ENCODE measurements around the gene HEPACAM.

Gene HEPACAM

DNA sequence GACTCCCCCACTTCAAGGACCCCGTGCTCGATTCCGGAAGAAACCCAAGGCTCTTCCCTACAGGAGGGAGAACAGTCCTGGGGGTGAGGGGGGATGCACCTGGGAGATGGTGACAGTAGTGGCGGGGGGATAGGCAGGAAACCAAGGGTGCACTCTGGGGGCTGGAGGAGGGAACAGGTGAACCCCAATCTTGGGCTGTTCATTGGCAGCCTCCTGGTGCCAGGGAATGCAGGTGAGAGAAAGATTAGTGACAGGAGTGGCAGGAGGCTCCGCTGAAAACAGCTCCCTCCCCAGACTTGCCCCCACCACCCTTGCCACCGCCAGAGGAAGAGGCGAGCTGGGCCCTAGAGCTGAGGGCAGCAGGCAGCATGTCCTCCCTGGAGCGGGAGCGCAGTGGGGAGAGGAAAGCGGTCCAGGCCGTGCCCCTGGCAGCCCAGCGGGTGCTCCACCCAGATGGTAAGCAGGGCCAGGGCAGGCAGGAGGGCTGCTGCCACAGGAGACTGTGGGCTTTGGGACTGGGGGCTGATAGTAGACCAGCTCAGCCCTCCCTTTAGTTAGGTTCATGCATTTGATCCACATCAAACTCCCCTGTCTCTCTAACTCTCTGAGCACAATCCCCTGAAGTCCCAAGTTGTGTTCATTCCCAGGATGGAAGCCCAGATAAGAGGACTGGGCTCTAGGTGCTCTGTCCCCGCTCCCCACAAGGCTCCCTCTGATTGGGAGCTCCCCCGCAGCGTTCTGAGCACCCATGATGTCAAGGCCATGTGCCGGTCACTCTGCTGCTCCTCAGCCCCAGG lies 56.2 kb downstream of the HEPACAM start:
- POLR2A ChIA-PET: no interaction called here
- TF ChIP-seq ARNT (IDR thresholded peaks at IDR 0.05) (no peak), L3MBTL2 (conservative IDR thresholded peaks at IDR 0.05) (no peak), ZNF384 (IDR thresholded peaks at IDR 0.05) (no peak), LEF1 (IDR thresholded peaks at IDR 0.05; ENCODE audit: borderline replicate concordance) (no peak), SP1 (IDR thresholded peaks at IDR 0.05) (no peak), FOXA1 (IDR thresholded peaks at IDR 0.05) (no peak), FOXK2 (IDR thresholded peaks at IDR 0.05) (no peak), TARDBP (IDR thresholded peaks at IDR 0.05) (no peak), BHLHE40 (IDR thresholded peaks at IDR 0.05; ENCODE audit: borderline replicate concordance) (no peak), HDGF (IDR thresholded peaks at IDR 0.05; ENCODE audit: borderline replicate concordance) (no peak), FOXM1 (IDR thresholded peaks at IDR 0.05; ENCODE audit: borderline replicate concordance) (no peak), NFRKB (IDR thresholded peaks at IDR 0.05) (no peak), CTBP1 (IDR thresholded peaks at IDR 0.05; ENCODE audit: borderline replicate concordance) (no peak)
- TF ChIP-seq, protein P1, sequence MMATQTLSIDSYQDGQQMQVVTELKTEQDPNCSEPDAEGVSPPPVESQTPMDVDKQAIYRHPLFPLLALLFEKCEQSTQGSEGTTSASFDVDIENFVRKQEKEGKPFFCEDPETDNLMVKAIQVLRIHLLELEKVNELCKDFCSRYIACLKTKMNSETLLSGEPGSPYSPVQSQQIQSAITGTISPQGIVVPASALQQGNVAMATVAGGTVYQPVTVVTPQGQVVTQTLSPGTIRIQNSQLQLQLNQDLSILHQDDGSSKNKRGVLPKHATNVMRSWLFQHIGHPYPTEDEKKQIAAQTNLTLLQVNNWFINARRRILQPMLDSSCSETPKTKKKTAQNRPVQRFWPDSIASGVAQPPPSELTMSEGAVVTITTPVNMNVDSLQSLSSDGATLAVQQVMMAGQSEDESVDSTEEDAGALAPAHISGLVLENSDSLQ (IDR thresholded peaks at IDR 0.05): no peak
- DNase-seq (ENCODE audit: extremely low spot score): no peak
- CTCF ChIA-PET: interaction anchor here (1.1 kb wide), 1 partner anchor 13 kb away, joined by 6 read pairs; no protein-coding TSS in a partner anchor

DNA sequence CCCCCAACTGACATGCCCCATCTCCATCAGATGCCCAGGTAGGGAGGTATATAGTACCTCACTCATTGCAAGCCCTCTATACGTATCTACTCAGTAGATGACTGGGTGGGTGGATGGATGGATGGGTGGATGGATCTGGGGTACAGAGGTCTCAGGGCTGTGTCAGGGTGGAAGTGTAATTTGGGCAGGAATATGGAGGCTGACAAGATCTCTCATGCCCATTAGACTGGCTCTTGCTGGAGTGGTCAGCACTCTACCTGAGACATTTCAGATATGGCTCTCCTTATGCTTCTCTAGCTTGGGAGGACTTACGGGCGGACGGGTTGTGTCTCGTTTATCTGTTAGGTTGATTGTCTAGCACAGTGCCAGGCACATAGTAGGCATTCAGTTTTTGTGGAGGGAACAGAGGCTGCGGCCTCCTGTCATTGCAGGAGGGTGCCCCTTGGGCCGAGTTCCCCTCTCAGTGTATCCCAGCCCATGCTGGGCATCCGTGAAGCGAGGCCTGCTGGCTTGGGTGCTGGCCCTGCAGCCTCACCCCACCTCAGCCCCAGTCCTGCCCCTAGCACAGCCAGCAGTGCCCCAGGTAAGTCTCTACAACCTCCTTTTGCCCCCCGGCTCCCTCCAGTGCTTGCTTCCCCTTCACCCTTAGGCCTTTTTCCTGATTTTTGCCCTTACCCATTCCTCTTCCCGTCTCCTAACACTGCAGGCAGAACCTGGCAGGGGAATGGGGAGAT lies 56.9 kb downstream of the HEPACAM start:
- CTCF ChIA-PET: no interaction called here
- TF ChIP-seq, protein P1 (IDR thresholded peaks at IDR 0.05): no peak
- TF ChIP-seq ARNT (IDR thresholded peaks at IDR 0.05): no peak
- TF ChIP-seq ZNF384 (IDR thresholded peaks at IDR 0.05): no peak
- TF ChIP-seq TARDBP (IDR thresholded peaks at IDR 0.05): no peak
- TF ChIP-seq LEF1 (IDR thresholded peaks at IDR 0.05; ENCODE audit: borderline replicate concordance): no peak
- no peak for TF ChIP-seq FOXK2 (IDR thresholded peaks at IDR 0.05)
- no peak for DNase-seq (ENCODE audit: extremely low spot score)

DNA sequence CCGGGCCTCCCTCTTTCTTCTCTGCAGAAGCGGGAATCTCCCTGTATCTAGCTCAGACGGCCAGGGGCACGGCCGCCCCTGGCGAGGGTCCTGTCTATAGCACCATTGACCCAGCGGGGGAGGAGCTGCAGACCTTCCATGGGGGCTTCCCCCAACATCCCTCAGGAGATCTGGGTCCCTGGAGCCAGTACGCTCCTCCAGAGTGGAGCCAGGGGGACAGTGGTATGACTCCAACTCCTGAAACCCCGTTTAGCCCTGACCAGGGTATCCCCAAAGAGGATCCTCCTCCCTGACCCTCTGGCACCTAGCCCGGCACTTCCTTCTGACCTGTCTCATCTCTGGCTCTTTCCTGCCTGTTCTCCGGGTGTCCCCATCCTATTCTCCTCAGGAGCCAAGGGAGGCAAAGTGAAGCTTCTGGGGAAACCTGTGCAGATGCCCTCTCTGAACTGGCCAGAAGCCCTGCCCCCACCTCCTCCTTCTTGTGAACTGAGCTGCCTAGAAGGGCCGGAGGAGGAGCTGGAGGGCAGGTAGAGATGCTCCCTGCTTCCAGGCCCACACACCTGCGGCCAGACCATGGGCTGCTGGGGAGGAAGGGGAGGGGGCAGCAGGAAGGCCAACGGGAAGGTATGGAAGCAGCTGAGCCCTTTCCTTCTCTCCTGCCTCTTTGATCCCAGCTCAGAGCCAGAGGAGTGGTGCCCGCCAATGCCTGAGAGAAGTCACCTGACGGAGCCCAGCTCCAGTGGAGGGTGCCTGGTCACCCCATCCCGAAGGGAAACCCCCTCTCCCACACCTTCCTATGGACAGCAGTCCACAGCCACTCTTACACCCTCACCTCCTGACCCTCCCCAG lies 57.7 kb downstream of the HEPACAM start:
- TF ChIP-seq TARDBP (IDR thresholded peaks at IDR 0.05): no peak
- TF ChIP-seq ARNT (IDR thresholded peaks at IDR 0.05): no peak
- TF ChIP-seq CTBP1 (IDR thresholded peaks at IDR 0.05; ENCODE audit: borderline replicate concordance): no peak
- TF ChIP-seq ELF4 (IDR thresholded peaks at IDR 0.05): no peak
- no peak for TF ChIP-seq ZNF384 (IDR thresholded peaks at IDR 0.05)
- no peak for TF ChIP-seq FOXK2 (IDR thresholded peaks at IDR 0.05)
- TF ChIP-seq FOXM1 (IDR thresholded peaks at IDR 0.05; ENCODE audit: borderline replicate concordance): no peak
- TF ChIP-seq FOXA1 (IDR thresholded peaks at IDR 0.05): no peak
- TF ChIP-seq SP1 (IDR thresholded peaks at IDR 0.05): no peak
- TF ChIP-seq, protein P1 (IDR thresholded peaks at IDR 0.05): no peak
- no peak for TF ChIP-seq L3MBTL2 (conservative IDR thresholded peaks at IDR 0.05)
- TF ChIP-seq HDGF (IDR thresholded peaks at IDR 0.05; ENCODE audit: borderline replicate concordance): no peak
- POLR2A ChIA-PET: interaction anchor here (0.8 to 0.9 kb wide), 2 partner anchors 9 to 21 kb away, joined by 3 read pairs; no protein-coding TSS in a partner anchor
- CTCF ChIA-PET: no interaction called here
- no peak for DNase-seq (ENCODE audit: extremely low spot score)

More for the DNA sequence above, 56.9 kb downstream of the HEPACAM start:
- POLR2A ChIA-PET: interaction anchor here (0.8 to 0.9 kb wide), 2 partner anchors 8 to 21 kb away, joined by 3 read pairs; no protein-coding TSS in a partner anchor

DNA sequence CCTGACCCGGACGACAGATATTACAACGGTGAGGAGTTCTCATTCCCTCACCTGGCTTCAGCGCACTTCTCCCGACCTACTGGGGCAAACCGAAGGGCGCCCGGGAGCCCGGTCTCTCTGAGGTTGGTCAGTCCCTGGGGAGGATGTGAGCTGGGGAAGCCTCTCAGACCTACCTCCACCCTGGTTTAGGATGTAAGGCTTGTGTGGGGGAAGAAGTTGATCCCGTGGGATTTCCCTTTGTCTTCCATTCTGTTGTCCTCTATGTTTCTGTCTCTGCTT lies 58.3 kb downstream of the HEPACAM start:
- ChIA-PET POLR2A (interaction anchor here (1.3 kb wide), 1 partner anchor 223 kb away, joined by 3 read pairs; no protein-coding TSS in a partner anchor), CTCF (no interaction called here)
- TF ChIP-seq ZNF384 (IDR thresholded peaks at IDR 0.05) (no peak), FOXM1 (IDR thresholded peaks at IDR 0.05; ENCODE audit: borderline replicate concordance) (no peak), LEF1 (IDR thresholded peaks at IDR 0.05; ENCODE audit: borderline replicate concordance) (no peak)
- DNase-seq (ENCODE audit: extremely low spot score): no peak

DNA sequence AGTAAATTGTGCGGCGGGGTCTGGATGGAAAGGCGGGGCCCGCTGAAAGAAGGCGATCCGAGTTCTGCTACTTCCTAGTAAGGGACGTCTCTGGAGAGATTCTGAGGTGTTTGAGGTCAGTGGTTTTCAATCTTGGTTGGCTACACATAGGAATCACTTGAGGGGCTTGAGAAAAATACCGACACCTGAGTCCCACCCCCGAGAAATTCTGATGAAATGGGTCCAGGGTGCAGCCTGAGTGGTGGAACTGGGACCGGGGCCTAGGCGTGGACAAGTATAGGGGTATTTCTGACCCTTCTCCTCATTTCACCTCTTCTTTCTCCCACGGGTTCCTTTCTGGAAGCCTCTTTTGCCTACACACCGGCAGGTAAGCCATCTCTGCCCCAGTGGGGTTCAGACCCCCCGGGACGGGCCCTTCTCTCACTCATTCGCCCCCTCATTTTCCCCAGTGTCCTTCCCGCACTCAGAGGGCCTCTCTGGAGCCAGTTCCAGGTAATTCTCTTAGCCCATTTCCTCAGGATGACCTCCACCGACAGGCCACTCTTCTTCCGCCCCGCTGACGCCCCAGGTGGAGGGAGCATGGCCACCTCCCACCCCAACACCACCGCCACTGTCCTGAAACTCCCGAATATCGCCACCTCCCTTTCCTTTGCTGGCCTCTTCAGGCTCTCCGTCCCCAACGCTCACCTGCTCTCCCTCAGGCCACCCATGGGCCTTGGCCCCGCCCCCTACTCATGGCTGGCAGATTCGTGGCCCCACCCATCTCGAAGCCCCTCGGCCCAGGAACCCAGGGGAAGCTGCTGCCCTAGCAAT lies 58.8 kb downstream of the HEPACAM start:
- POLR2A ChIA-PET: interaction anchor here (0.6 to 1.5 kb wide), 32 partner anchors 7 to 272 kb away, joined by 3 to 23 read pairs (median 4); partner anchors contain the start of genes CCDC15, MSANTD2, NRGN and ROBO3
- CTCF ChIA-PET: interaction anchor here (0.6 to 1.5 kb wide), 25 partner anchors 8 to 235 kb away, joined by 3 to 13 read pairs (median 3); partner anchors contain the start of genes NRGN, ROBO3 and TMEM218
- DNase-seq (ENCODE audit: extremely low spot score): no peak
- TF ChIP-seq BHLHE40 (IDR thresholded peaks at IDR 0.05; ENCODE audit: borderline replicate concordance) (no peak), ELF4 (IDR thresholded peaks at IDR 0.05) (no peak), HDGF (IDR thresholded peaks at IDR 0.05; ENCODE audit: borderline replicate concordance) (no peak), ARNT (IDR thresholded peaks at IDR 0.05) (no peak), FOXM1 (IDR thresholded peaks at IDR 0.05; ENCODE audit: borderline replicate concordance) (no peak), L3MBTL2 (conservative IDR thresholded peaks at IDR 0.05) (no peak), ZNF384 (IDR thresholded peaks at IDR 0.05) (no peak), CTBP1 (IDR thresholded peaks at IDR 0.05; ENCODE audit: borderline replicate concordance) (no peak), NFRKB (IDR thresholded peaks at IDR 0.05) (no peak), FOXA1 (IDR thresholded peaks at IDR 0.05) (no peak), TARDBP (IDR thresholded peaks at IDR 0.05) (no peak), SP1 (IDR thresholded peaks at IDR 0.05) (no peak), FOXK2 (IDR thresholded peaks at IDR 0.05) (no peak), LEF1 (IDR thresholded peaks at IDR 0.05; ENCODE audit: borderline replicate concordance) (no peak), SUZ12 (IDR thresholded peaks at IDR 0.05) (no peak)
- TF ChIP-seq, protein P1 (IDR thresholded peaks at IDR 0.05): no peak; the same call in 1 of the 2 replicates

Measured in HEK293T (cell line).